Peyer's patch (tissue), 4 donors: ENCODE data around the gene ANTKMT. TPM values are rescaled to one million over a fixed set of nuclear protein-coding genes. Genes with fewer than 3 reads are reported as not detected.
"Not testable (repeated sequence)": the region's sequence is repeated elsewhere in the genome, so short reads cannot be mapped to it uniquely, and the experiment has no call there.

ENCODE experiments used
- DNase-seq, 3 donors: peaks; one replicate each; pipeline ENCODE4 v3.0.0-alpha.2; 2017 to 2019
- H3K27ac ChIP-seq, 4 donors: fragments of 200-600 bp; sonication (generic); one replicate each; pipeline ENCODE4 v1.5.1; 2016 to 2019
- H3K27me3 ChIP-seq, 2 donors: fragments of 200-600 bp; sonication (generic); one replicate each; pipeline ENCODE4 v1.5.1; 2019
- H3K36me3 ChIP-seq, 3 donors: fragments of 200-600 bp; sonication (generic); one replicate each; pipeline ENCODE4 v1.5.1; 2016 to 2019
- H3K4me1 ChIP-seq, 4 donors: fragments of 200-600 bp; sonication (generic); one replicate each; pipeline ENCODE4 v1.5.1; 2016 to 2019
- H3K4me3 ChIP-seq, 4 donors: fragments of 200-600 bp; sonication (generic); 1 replicate in 3 of 4; 2 replicates in 1 of 4; pipeline ENCODE4 v1.5.1; 2016 to 2019; ENCODE audit warnings: mild to moderate bottlenecking in 1 of 4
- H3K9me3 ChIP-seq, 4 donors: fragments of 200-600 bp; sonication (generic); one replicate each; pipeline ENCODE4 v1.5.1; 2016 to 2019; ENCODE audit warnings: mild to moderate bottlenecking in 1 of 4
- POLR2A ChIP-seq, 2 donors: fragments of 450-650 bp; IDR thresholded peaks; one replicate each; pipeline ENCODE4 v1.5.1; 2017; ENCODE audit warnings: antibody characterized with exemption in 2 of 2, mild to moderate bottlenecking in 2 of 2, moderate library complexity in 2 of 2
- total RNA-seq, 4 donors: library from RNA; depleted of rRNA; stranded (reverse); fragments of >200 nt; gene quantifications; one replicate each; pipeline ENCODE4 v1.1.0, GENCODE V29; 2016
- TF ChIP-seq, protein P1 (sequence below), 6 experiments: fragments of 450-650 bp in 4 of 6; fragments of 200-600 bp in 2 of 6; sonication (generic) in 1 of 6; IDR thresholded peaks; one replicate each; pipeline ENCODE4 v1.5.1; 2017 to 2019; ENCODE audit warnings: antibody characterized with exemption in 6 of 6, mild to moderate bottlenecking in 3 of 6, moderate library complexity in 1 of 6

The ANTKMT gene
- total RNA-seq, 4 donors from 2014 or later, result 52.8 to 93.9 (median 72.0) TPM

DNA sequence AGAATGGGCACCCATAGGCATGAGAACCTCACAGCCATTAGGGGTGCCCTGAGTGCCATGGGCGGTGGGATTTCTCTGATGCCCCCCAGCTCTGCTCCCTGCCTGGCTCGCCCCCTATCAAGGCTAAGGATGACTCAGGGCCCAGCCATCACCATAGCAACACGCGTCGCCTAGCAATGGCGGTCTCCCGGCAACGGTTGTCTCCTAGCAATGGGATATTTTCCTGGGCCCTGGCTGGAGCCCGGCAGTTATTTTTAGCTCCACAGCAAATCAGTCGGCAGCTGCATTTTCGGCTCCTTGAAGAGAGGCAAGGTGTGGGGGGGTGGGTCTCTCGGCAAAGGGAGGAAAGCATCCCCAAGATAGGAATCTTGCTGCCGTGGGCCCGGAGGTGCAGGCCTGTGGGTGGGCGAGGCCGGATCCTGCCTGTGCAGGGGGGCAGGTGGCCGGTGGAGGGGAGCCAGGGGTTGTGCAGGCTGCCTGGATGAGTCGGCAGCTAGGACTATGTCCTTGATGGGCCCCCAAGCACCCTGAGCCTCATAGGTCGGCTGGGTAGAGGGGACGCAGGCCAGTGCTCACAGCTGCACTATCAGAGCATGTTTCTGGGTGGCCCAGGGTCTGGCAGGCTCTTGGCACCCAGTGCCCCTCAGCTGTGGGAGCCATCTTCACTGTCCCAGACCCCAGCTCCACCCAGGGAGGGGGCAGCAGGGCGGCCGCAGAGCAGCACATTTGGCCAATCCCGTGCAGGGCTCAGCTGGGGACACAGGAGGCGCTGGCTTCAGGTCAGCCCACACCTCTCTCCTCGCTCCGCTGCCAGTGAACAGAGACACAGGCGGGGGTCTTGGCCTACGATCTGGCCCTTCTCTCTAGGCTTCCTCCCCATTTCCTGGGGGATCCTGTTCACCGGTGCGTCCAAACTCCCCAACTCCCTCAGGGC, 11.1 kb upstream of the ANTKMT start:
- no peak overlapping the region for H3K4me3 ChIP-seq
- no peaks in the 10 kb centered on the region for H3K9me3 ChIP-seq
- TF ChIP-seq, protein P1, sequence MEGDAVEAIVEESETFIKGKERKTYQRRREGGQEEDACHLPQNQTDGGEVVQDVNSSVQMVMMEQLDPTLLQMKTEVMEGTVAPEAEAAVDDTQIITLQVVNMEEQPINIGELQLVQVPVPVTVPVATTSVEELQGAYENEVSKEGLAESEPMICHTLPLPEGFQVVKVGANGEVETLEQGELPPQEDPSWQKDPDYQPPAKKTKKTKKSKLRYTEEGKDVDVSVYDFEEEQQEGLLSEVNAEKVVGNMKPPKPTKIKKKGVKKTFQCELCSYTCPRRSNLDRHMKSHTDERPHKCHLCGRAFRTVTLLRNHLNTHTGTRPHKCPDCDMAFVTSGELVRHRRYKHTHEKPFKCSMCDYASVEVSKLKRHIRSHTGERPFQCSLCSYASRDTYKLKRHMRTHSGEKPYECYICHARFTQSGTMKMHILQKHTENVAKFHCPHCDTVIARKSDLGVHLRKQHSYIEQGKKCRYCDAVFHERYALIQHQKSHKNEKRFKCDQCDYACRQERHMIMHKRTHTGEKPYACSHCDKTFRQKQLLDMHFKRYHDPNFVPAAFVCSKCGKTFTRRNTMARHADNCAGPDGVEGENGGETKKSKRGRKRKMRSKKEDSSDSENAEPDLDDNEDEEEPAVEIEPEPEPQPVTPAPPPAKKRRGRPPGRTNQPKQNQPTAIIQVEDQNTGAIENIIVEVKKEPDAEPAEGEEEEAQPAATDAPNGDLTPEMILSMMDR (IDR thresholded peaks at IDR 0.05), result no peak
- TF ChIP-seq POLR2A (IDR thresholded peaks at IDR 0.05), result no peak
- H3K27ac ChIP-seq, result no peak overlapping the region
- DNase-seq, result no peak
- H3K36me3 ChIP-seq, result no peaks in the 10 kb centered on the region
- H3K27me3 ChIP-seq, result peaks cover 0 to 34% of the 10 kb centered on the region in 2 donors
- H3K4me1 ChIP-seq, result peaks cover 0 to 19% (median 7%) of the 10 kb centered on the region in 4 donors

DNA sequence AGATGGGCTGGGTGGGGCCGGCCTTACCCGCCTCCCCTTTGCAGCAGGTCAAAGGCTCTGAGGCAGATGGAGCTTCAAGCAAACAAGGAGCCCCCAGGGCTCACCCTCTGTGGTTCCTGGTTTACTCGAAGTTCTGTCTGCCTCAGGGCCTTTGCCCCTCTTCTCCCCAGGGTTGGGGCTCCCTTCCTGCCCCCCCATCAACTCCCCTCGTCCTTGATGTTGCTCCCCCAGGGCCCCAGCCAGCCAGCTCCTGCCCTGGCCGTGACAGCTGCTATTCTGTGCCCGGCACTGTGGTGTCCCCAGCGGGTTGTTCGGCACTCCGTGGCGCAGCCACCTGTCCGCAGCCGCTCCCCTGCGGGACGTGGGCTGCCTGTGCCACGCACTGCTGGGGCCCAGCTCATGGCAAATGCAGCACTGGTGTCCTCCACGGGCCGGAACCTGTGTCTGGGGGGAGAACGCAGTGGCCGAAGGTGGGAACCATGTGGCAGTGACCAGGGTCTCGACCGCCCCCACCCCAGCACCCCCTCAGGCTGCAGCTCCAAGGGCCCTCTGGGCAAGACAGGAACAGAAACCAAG, 10.4 kb upstream of the ANTKMT start:
- no peak overlapping the region for H3K4me3 ChIP-seq
- TF ChIP-seq, protein P1 (IDR thresholded peaks at IDR 0.05), result no peak
- no peak for TF ChIP-seq POLR2A (IDR thresholded peaks at IDR 0.05)
- H3K36me3 ChIP-seq, result no peaks in the 10 kb centered on the region
- H3K27me3 ChIP-seq, result peaks cover 0 to 27% of the 10 kb centered on the region in 2 donors
- peaks cover 0 to 18% (median 6%) of the 10 kb centered on the region in 4 donors for H3K4me1 ChIP-seq
- H3K27ac ChIP-seq, result no peak overlapping the region
- DNase-seq, result no peak
- no peaks in the 10 kb centered on the region for H3K9me3 ChIP-seq

DNA sequence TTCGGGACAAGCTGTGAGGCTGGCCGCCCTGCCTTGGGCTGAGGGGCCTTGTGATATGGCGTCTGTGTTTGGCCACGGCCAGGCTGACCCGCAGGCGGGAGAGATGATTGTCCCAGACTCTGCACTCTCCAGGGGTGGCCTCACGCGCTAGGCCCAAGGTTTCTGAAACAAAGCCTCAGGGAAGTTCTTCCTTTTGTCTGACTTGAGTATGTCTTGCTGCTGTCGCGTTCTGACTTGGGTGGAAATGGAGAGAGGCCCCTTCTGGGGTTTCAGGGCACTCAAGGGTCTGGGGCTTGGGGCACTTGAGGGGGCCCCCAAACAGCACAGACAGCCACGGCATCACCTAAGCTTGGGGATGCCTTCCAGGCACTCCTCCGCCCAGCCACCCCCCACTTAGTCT, 9.9 kb upstream of the ANTKMT start:
- no peak for DNase-seq
- Histone ChIP-seq H3K27me3 (peaks cover 0 to 25% of the 10 kb centered on the region in 2 donors), H3K4me1 (peaks cover 2 to 20% (median 11%) of the 10 kb centered on the region in 4 donors), H3K27ac (no peak overlapping the region), H3K9me3 (no peaks in the 10 kb centered on the region), H3K36me3 (no peaks in the 10 kb centered on the region), H3K4me3 (no peak overlapping the region)
- TF ChIP-seq, protein P1 (IDR thresholded peaks at IDR 0.05), result no peak
- TF ChIP-seq POLR2A (IDR thresholded peaks at IDR 0.05), result no peak

DNA sequence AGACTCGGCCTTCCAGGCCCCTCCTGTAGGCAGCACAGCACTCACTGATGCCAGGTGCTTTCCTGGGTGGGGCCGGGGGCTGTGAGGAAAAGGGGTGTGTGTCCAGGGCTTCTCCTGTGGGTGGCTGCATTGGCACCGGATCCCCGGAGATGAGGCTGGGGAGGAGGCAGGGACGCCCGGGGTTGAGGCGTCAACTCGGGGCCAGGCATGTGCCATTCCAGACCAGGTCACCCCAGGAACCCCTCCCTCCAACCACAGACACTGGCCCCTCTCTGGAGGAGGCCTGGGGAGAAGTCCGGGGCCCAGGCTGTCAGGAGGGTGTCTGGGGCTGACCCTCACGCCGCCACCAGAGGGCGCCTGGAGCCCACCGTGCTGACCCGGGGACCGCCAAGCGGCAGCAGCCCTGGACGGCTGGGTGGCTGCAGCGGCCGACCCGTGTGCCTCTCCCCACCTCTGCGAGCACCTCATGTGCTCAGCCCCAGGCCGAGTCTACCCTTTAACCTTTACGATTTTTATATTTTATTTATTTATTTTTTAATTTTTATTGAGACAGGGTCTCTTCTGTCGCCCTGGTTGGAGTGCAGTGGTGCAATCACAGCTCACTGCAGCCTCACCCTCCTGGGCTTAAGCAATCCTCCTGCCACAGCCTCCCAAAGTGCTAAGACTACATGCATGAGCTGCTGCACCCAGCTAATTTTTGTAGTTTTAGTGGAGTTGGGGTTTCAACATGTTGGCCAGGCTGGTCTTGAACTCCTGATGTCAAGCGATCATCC, 9.2 kb upstream of the ANTKMT start:
- Histone ChIP-seq H3K36me3 (no peaks in the 10 kb centered on the region), H3K4me3 (no peak overlapping the region), H3K27ac (no peak overlapping the region), H3K4me1 (peaks cover 4 to 24% (median 13%) of the 10 kb centered on the region in 4 donors), H3K9me3 (no peaks in the 10 kb centered on the region), H3K27me3 (peaks cover 0 to 18% of the 10 kb centered on the region in 2 donors)
- peak; percentile 68 to 89 (median 87) for DNase-seq
- TF ChIP-seq, protein P1 (IDR thresholded peaks at IDR 0.05), result peak; percentile 85 to 97 (median 92)
- no peak for TF ChIP-seq POLR2A (IDR thresholded peaks at IDR 0.05)

DNA sequence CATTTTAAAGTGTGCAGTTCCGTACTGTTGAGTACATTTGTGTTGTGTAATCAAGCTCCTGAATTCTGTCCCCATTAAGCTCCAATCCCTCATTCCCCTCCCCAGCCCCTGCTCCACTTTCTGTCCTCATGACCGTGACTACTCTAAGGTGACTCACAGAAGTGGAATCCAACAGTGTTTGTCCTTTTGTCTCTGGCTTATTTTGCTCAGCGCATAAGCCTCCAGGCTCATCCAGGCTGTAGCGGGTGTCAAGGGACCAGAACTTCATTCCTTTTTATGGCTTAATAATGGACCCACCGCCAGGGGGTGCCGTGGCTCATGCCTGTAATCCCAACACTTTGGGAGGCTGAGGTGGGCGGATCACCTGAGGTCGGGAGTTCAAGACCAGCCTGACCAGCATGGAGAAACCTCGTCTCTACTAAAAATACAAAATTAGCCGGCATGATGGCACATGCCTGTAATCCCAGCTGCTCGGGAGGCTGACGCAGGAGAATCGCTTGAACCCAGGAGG, 8.2 kb upstream of the ANTKMT start:
- H3K27ac ChIP-seq, H3K36me3 ChIP-seq, H3K9me3 ChIP-seq, H3K4me3 ChIP-seq: not testable (repeated sequence)
- peak in 2 of 3 donors; percentile 55 to 74 for DNase-seq
- TF ChIP-seq, protein P1 (IDR thresholded peaks at IDR 0.05), result peak in 5 of 6 experiments; percentile 29 to 43 (median 34)
- Histone ChIP-seq H3K4me1 (peaks cover 4 to 24% (median 13%) of the 10 kb centered on the region in 4 donors), H3K27me3 (peaks cover 0 to 11% of the 10 kb centered on the region in 2 donors)
